Measurements from ENCODE around the gene CHORDC1. TPM values are rescaled to one million over a fixed set of nuclear protein-coding genes. Genes with fewer than 3 reads are reported as not detected.
"Not testable (repeated sequence)": the region's sequence is repeated elsewhere in the genome, so short reads cannot be mapped to it uniquely, and the experiment has no call there.

The CHORDC1 gene
- total and polyA plus RNA-seq, 2 donors from 2014 or later: 12.3 to 21.7 TPM

GRCh38 chr11:90178751-90179150 is 44.1 kb downstream of the CHORDC1 start:
- intact Hi-C loops (cut with DNase I): no loop called here
- H3K27me3 ChIP-seq (ENCODE audit: control insufficient read depth, insufficient read depth, low read length): no peaks in the 10 kb centered on the region
- no peak overlapping the region for H3K27ac ChIP-seq (ENCODE audit: low read depth in 2 of 2, low read length in 2 of 2)
- no peak overlapping the region for H3K9ac ChIP-seq (ENCODE audit: low read length in 3 of 3)
- TF ChIP-seq CTCF (IDR thresholded peaks at IDR 0.05; ENCODE audit: borderline replicate concordance, extremely low read depth, insufficient read depth): no peak
- H3K4me3 ChIP-seq (ENCODE audit: low read length in 3 of 3): no peak overlapping the region
- no peak for DNase-seq
- no peaks in the 10 kb centered on the region for H3K36me3 ChIP-seq (ENCODE audit: control insufficient read depth in 2 of 3, insufficient read depth in 3 of 3, low read length in 3 of 3)
- H3K9me3 ChIP-seq (ENCODE audit: control insufficient read depth in 2 of 3, insufficient read depth in 1 of 3, low read length in 3 of 3): no peaks in the 10 kb centered on the region
- no peaks in the 10 kb centered on the region for H3K4me1 ChIP-seq (ENCODE audit: control insufficient read depth in 2 of 3, insufficient read depth in 2 of 3, low read depth in 1 of 3, low read length in 3 of 3)
- FAIRE-seq: no peak

- no peaks in the 10 kb centered on the region for H3K4me1 ChIP-seq (ENCODE audit: control insufficient read depth in 2 of 3, insufficient read depth in 2 of 3, low read depth in 1 of 3, low read length in 3 of 3)
- no peaks in the 10 kb centered on the region for H3K27me3 ChIP-seq (ENCODE audit: control insufficient read depth, insufficient read depth, low read length)
- no peaks in the 10 kb centered on the region for H3K36me3 ChIP-seq (ENCODE audit: control insufficient read depth in 2 of 3, insufficient read depth in 3 of 3, low read length in 3 of 3)
- no peak overlapping the region for H3K27ac ChIP-seq (ENCODE audit: low read depth in 2 of 2, low read length in 2 of 2)
- no peak for TF ChIP-seq CTCF (IDR thresholded peaks at IDR 0.05; ENCODE audit: borderline replicate concordance, extremely low read depth, insufficient read depth)
- FAIRE-seq: no peak
- no peak overlapping the region for H3K9ac ChIP-seq (ENCODE audit: low read length in 3 of 3)
- intact Hi-C loops (cut with DNase I): no loop called here
- DNase-seq: no peak
- no peaks in the 10 kb centered on the region for H3K9me3 ChIP-seq (ENCODE audit: control insufficient read depth in 2 of 3, insufficient read depth in 1 of 3, low read length in 3 of 3)
- no peak overlapping the region for H3K4me3 ChIP-seq (ENCODE audit: low read length in 3 of 3)
Measured at GRCh38 chr11:90176069-90176468, 46.8 kb downstream of the CHORDC1 start.

GRCh38 chr11:90171359-90171758 is 51.5 kb downstream of the CHORDC1 start:
- intact Hi-C loops (cut with DNase I): no loop called here
- Histone ChIP-seq H3K36me3 (ENCODE audit: control insufficient read depth in 2 of 3, insufficient read depth in 3 of 3, low read length in 3 of 3) (no peaks in the 10 kb centered on the region), H3K9me3 (ENCODE audit: control insufficient read depth in 2 of 3, insufficient read depth in 1 of 3, low read length in 3 of 3) (no peaks in the 10 kb centered on the region), H3K27me3 (ENCODE audit: control insufficient read depth, insufficient read depth, low read length) (no peaks in the 10 kb centered on the region), H3K27ac (ENCODE audit: low read depth in 2 of 2, low read length in 2 of 2) (no peak overlapping the region), H3K4me3 (ENCODE audit: low read length in 3 of 3) (no peak overlapping the region), H3K9ac (ENCODE audit: low read length in 3 of 3) (no peak overlapping the region), H3K4me1 (ENCODE audit: control insufficient read depth in 2 of 3, insufficient read depth in 2 of 3, low read depth in 1 of 3, low read length in 3 of 3) (no peaks in the 10 kb centered on the region)
- FAIRE-seq (no peak), DNase-seq (no peak)
- no peak for TF ChIP-seq CTCF (IDR thresholded peaks at IDR 0.05; ENCODE audit: borderline replicate concordance, extremely low read depth, insufficient read depth)

- Histone ChIP-seq H3K27ac (ENCODE audit: low read depth in 2 of 2, low read length in 2 of 2) (no peak overlapping the region), H3K4me3 (ENCODE audit: low read length in 3 of 3) (no peak overlapping the region), H3K9ac (ENCODE audit: low read length in 3 of 3) (no peak overlapping the region), H3K27me3 (ENCODE audit: control insufficient read depth, insufficient read depth, low read length) (no peaks in the 10 kb centered on the region), H3K9me3 (ENCODE audit: control insufficient read depth in 2 of 3, insufficient read depth in 1 of 3, low read length in 3 of 3) (no peaks in the 10 kb centered on the region), H3K36me3 (ENCODE audit: control insufficient read depth in 2 of 3, insufficient read depth in 3 of 3, low read length in 3 of 3) (no peaks in the 10 kb centered on the region), H3K4me1 (ENCODE audit: control insufficient read depth in 2 of 3, insufficient read depth in 2 of 3, low read depth in 1 of 3, low read length in 3 of 3) (no peaks in the 10 kb centered on the region)
- FAIRE-seq (no peak), DNase-seq (no peak)
- intact Hi-C loops (cut with DNase I): no loop called here
- TF ChIP-seq CTCF (IDR thresholded peaks at IDR 0.05; ENCODE audit: borderline replicate concordance, extremely low read depth, insufficient read depth): no peak
Measured at GRCh38 chr11:90168571-90168970, 54.3 kb downstream of the CHORDC1 start.

- H3K27ac ChIP-seq (ENCODE audit: low read depth in 2 of 2, low read length in 2 of 2); H3K27me3 ChIP-seq (ENCODE audit: control insufficient read depth, insufficient read depth, low read length); H3K9ac ChIP-seq (ENCODE audit: low read length in 3 of 3); DNase-seq; FAIRE-seq; intact Hi-C loops (cut with DNase I); H3K4me1 ChIP-seq (ENCODE audit: control insufficient read depth in 2 of 3, insufficient read depth in 2 of 3, low read depth in 1 of 3, low read length in 3 of 3); H3K9me3 ChIP-seq (ENCODE audit: control insufficient read depth in 2 of 3, insufficient read depth in 1 of 3, low read length in 3 of 3); H3K4me3 ChIP-seq (ENCODE audit: low read length in 3 of 3); H3K36me3 ChIP-seq (ENCODE audit: control insufficient read depth in 2 of 3, insufficient read depth in 3 of 3, low read length in 3 of 3): not testable (repeated sequence)
Measured at GRCh38 chr11:90167704-90168103, 55.1 kb downstream of the CHORDC1 start.
